AG04449 (cell line): ENCODE measurements around the gene ARL8A.

ENCODE experiments used
- CTCF ChIA-PET: fragments of 350-600 bp; formaldehyde crosslinking; extraction: SDS; loops from one replicate; lab custom pipeline; 2021; ENCODE audit warnings: antibody characterized with exemption; lab: Yijun Ruan, JAX
- POLR2A ChIA-PET: fragments of 400-600, 350-600 bp; formaldehyde crosslinking; extraction: SDS; loops from one replicate; lab custom pipeline; 2020; ENCODE audit warnings: antibody characterized with exemption, inconsistent platforms; lab: Yijun Ruan, JAX
- DNase-seq: peaks from one replicate; pipeline ENCODE4 v3.0.0-alpha.2; 2010; ENCODE audit warnings: low read depth, low spot score
- H3K4me3 ChIP-seq: 2 replicates; pipeline ENCODE4 v1.5.1; 2011; ENCODE audit warnings: low read depth, mild to moderate bottlenecking, control low read depth, low read length
- CTCF ChIP-seq: IDR thresholded peaks from one replicate; pipeline ENCODE4 v1.5.1; 2011; ENCODE audit warnings: mild to moderate bottlenecking, moderate library complexity, low read length, control low read depth, inconsistent platforms; ENCODE audit not compliant: insufficient read depth; ENCODE audit errors: missing control alignments

ARL8A gene

GRCh38 chr1:202101184-202101583, 43.4 kb downstream of the ARL8A start:
- DNase-seq = no peak
- no peak for TF ChIP-seq CTCF
- ChIA-PET CTCF (interaction anchor here (0.8 to 1.9 kb wide), 3 partner anchors 34 to 102 kb away, joined by 3 to 7 read pairs (median 4); no protein-coding TSS in a partner anchor), POLR2A (no interaction called here)
- H3K4me3 ChIP-seq = no peak overlapping the region

GRCh38 chr1:202093858-202094257, 50.7 kb downstream of the ARL8A start:
- CTCF ChIA-PET = interaction anchor here (0.6 to 1.4 kb wide), 4 partner anchors 19 to 94 kb away, joined by 3 to 4 read pairs (median 3); no protein-coding TSS in a partner anchor
- no peak for DNase-seq
- POLR2A ChIA-PET = interaction anchor here (0.8 kb wide), 1 partner anchor 17 kb away, joined by 3 read pairs; no protein-coding TSS in a partner anchor
- no peak overlapping the region for H3K4me3 ChIP-seq
- TF ChIP-seq CTCF = no peak

DNA sequence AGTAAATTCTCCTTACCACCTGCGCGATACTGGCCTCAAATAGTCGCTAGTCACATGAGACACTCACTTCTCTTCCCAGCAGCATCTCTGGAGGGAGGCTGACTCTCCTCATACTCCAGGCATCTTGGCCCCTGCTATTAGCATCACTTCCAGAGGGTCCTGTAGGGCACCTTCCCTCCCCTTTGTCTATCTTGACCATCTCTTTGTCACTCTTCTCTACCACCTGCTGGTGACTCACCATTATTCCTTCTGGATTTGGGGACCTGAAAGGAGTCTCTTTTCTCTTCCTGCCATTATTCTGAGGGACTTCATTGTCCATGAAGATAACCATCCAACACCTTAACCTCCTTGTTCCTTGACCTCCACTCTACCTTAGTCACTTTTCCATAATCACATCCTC, 53.5 kb downstream of the ARL8A start:
- TF ChIP-seq CTCF = no peak
- no peak overlapping the region for H3K4me3 ChIP-seq
- ChIA-PET POLR2A (no interaction called here), CTCF (interaction anchor here (0.7 kb wide), 1 partner anchor 13 kb away, joined by 3 read pairs; no protein-coding TSS in a partner anchor)
- no peak for DNase-seq

GRCh38 chr1:202088206-202088605, 56.3 kb downstream of the ARL8A start:
- ChIA-PET POLR2A (no interaction called here), CTCF (interaction anchor here (1.2 kb wide), 1 partner anchor 88 kb away, joined by 6 read pairs; no protein-coding TSS in a partner anchor)
- no peak overlapping the region for H3K4me3 ChIP-seq
- no peak for TF ChIP-seq CTCF
- no peak for DNase-seq

DNA sequence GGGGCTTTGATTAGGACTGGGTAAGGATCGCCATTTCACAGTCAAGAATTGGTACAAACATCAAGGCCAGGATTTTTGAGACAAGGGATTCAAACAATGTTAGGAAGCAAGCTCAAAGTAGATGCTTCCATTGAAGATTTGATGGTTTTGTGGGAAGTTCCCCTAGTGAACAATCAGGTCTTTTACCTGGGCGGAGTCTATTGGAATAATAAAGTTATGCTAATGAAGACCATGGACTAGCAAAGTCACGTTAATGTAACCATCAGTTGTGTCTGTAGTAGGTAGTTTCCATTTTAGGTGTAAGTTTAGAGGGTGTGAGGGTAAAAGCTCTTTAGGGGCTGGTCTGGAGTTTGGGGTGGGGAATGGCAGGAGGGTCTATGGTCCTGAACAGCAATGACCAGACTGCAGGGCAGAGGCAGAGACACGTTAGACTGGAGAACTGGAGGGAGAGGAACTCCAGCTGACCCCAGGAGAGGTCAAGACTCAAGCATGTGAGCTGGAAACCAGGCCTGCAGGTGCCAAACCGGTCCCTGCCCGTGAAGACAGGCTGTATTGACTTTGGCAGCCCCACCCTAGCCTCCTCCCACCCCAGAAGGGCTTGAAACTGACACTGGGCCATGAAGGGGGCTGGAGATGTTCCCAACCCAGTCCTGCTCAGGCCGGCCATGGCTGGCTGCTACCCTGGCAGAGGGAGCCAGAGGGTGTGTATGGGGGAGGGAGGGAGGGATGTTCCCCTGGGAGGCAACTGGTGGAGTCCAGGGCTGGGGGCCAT, 57.8 kb downstream of the ARL8A start:
- H3K4me3 ChIP-seq = no peak overlapping the region
- DNase-seq = no peak
- POLR2A ChIA-PET = no interaction called here
- CTCF ChIA-PET = interaction anchor here (0.9 kb wide), 1 partner anchor 20 kb away, joined by 3 read pairs; no protein-coding TSS in a partner anchor
- TF ChIP-seq CTCF = no peak

- ChIA-PET CTCF (no interaction called here), POLR2A (no interaction called here)
- no peak overlapping the region for H3K4me3 ChIP-seq
- TF ChIP-seq CTCF = no peak
- no peak for DNase-seq
These were observed 58.7 kb downstream of the ARL8A start for GRCh38 chr1:202085682-202086373.
